NCI-H1092 treated with DMSO at 0.1 percent for 48 hours (cell line): ENCODE measurements around the gene POLN.
"Not testable (repeated sequence)": the region's sequence is repeated elsewhere in the genome, so short reads cannot be mapped to it uniquely, and the experiment has no call there.

Source experiments
- DNase-seq: peaks from one replicate; lab custom pipeline; 2025; lab: John Stamatoyannopoulos, UW

POLN gene

DNA sequence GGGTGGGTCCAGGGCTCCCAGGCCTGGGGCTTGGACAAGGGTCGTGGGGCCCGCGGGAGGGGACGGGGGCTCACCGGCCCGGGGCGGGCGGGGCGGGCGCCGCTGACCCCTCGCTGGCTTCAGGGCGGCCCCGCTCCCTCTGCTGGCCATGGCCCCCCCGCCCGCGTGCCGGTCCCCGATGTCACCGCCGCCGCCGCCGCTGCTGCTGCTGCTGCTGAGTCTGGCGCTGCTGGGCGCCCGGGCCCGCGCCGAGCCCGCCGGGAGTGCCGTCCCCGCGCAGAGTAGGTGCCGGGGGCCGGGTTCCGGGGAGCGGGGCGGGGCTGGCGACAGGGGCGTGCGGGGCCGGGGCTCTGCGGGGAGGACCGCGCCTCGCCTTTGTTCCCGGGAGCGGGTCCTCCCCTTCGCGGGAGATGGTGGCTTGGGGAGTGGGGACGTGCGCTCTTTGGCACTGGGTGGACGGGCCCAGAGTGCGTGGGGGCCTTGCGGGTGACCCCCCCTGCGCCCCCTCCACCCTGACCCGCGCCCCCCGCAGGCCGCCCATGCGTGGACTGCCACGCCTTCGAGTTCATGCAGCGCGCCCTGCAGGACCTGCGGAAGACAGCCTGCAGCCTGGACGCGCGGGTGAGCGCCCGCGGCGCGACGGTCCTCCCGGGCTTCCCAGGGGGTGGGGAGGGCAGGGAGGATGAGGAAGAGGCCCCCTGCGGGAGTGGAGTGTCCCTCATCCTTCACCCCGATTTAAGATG lies 199.5 kb downstream of the POLN start:
- no peak for DNase-seq

- DNase-seq = peak; percentile 51
These were observed 200.4 kb downstream of the POLN start for GRCh38 chr4:2041239-2042130.

DNA sequence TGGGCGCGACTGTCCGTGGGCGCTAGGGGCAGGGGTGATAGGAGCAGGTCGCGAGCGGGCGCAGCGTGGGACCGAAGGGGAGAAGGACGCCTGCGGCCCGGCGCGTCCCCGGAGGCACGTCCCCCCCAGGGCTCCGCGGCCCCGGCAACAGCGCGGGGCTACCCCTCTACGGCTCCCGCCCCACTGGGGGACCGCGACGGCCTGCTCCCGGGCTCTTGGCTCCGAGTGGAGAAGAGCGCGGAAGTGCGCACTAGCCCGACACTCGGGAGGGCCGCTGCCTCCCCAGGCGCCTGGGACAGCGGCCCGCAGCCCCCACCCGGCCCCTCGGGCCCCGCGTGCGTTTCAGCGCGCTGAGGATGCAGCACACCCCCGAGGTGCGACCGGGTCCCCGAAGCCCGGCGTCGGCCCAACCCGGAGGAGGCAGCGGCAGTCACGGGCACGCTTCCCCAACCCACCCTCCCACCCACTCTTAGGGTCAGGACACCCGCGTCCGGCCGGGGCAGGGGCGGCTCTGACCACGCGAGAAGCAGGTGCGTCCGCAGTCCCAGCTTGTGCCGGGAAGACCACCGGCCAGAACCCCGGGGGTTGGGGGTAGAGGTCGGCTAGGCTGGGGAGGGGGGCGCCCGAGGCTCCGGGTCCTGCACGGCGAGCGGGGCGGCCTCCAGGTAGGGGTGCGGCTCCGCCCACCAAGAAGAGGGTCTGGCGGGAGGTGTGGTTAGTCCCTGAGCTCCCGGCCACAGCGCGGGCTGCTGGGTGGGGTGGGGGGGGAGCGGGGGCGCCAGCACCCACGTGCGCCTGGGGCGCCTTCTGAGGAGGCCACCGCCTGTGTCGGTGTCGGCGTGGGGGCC lies 201.3 kb downstream of the POLN start:
- no peak for DNase-seq

DNA sequence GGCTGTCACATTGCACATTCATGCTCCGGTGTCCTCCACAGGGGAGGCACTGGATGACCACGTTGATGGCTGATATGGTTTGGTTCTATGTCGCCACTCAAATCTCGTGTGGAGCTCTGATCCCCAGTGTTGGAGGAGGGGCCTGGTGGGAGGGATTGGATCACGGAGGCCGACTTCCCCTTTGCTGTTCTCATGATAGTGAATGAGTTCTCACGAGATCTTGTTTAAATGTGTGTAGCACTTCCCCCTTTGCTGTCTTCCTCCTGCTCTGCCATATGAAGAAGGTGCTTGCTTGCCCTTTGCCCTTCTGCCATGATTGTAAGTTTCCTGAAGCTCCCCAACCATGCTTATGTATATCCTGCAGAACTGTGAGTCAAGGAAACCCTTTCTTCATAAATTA lies 205.1 kb downstream of the POLN start:
- DNase-seq = no peak

GRCh38 chr4:2036327-2036726 lies 205.6 kb downstream of the POLN start:
- no peak for DNase-seq

GRCh38 chr4:2031161-2031560 lies 210.8 kb downstream of the POLN start:
- not testable (repeated sequence) for DNase-seq

- DNase-seq = not testable (repeated sequence)
These were observed 214.8 kb downstream of the POLN start for GRCh38 chr4:2027120-2027519.

GRCh38 chr4:2025817-2026216 lies 216.1 kb downstream of the POLN start:
- no peak for DNase-seq

DNA sequence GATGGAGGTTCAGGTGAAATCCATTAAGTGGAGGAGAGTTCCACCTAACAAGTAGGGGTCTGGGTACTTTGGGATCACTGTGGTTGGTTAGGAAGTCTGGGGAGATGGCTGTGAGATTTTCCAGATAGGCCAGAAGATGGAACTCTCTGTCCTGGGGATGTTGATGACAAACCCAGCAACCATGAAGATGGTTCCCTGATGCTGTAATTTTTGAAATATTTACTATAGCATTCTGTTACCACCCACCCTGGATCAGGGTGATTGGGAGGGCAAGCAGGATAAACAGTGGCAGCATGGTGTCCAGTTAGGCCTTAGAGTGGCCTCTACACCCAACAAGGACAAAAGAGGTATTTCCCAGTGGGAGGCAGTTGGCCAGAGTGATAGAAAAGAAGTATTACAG lies 217.2 kb downstream of the POLN start:
- DNase-seq = no peak
